Activated CD4-positive, alpha-beta T cell treated with anti-CD3 and anti-CD28 coated beads, Interleukin-2, amount 10 ng/mL, durations not matched to agents 24 days and 14 days (primary cell): ENCODE data around the gene RSKR. TPM values are rescaled to one million over a fixed set of nuclear protein-coding genes. Genes with fewer than 3 reads are reported as not detected.
"Not testable (repeated sequence)": the region's sequence is repeated elsewhere in the genome, so short reads cannot be mapped to it uniquely, and the experiment has no call there.

Experiments used
- DNase-seq: peaks from one replicate; pipeline ENCODE4 v3.0.0; 2022
- H3K27ac Mint-ChIP-seq: one replicate; pipeline ENCODE4 v1.8.0; 2022; ENCODE audit warnings: mild to moderate bottlenecking, mixed read lengths
- H3K27me3 Mint-ChIP-seq: one replicate; pipeline ENCODE4 v1.8.0; 2022; ENCODE audit warnings: mixed read lengths
- H3K36me3 Mint-ChIP-seq: one replicate; pipeline ENCODE4 v1.8.0; 2022; ENCODE audit warnings: low read depth, mild to moderate bottlenecking, mixed read lengths
- H3K4me1 Mint-ChIP-seq: one replicate; pipeline ENCODE4 v1.8.0; 2021; ENCODE audit warnings: mixed read lengths
- H3K4me3 Mint-ChIP-seq: one replicate; pipeline ENCODE4 v1.8.0; 2022; ENCODE audit warnings: mild to moderate bottlenecking, moderate library complexity, mixed read lengths
- H3K9me3 Mint-ChIP-seq: one replicate; pipeline ENCODE4 v1.8.0; 2021; ENCODE audit warnings: mixed read lengths
- intact Hi-C: fragments of 100-400 bp; cut with micrococcal nuclease; formaldehyde crosslinking; loops from one replicate; pipeline ENCODE4 v1.15.1; 2023
- total RNA-seq: library from RNA; stranded (reverse); gene quantifications from 2 replicates; pipeline ENCODE4 v1.2.3, GENCODE V29; 2022

RSKR gene
- total RNA-seq, 1 donor from 2014 or later = 40.8 TPM

GRCh38 chr17:28612936-28613872 is 781 bp downstream of the RSKR start:
- Mint-ChIP-seq H3K4me1 (peaks cover 4% of the 10 kb centered on the region), H3K36me3 (peaks cover 68% of the 10 kb centered on the region), H3K9me3 (no peaks in the 10 kb centered on the region), H3K4me3 (no peak overlapping the region), H3K27me3 (no peaks in the 10 kb centered on the region), H3K27ac (no peak overlapping the region)
- intact Hi-C loops = loop anchor here (1.0 kb wide), 1 partner anchor 119 kb away; no protein-coding TSS in a partner anchor
- peak; percentile 80 for DNase-seq

- Mint-ChIP-seq H3K36me3 (peaks cover 65% of the 10 kb centered on the region), H3K4me1 (peaks cover 4% of the 10 kb centered on the region), H3K4me3 (no peak overlapping the region), H3K9me3 (no peaks in the 10 kb centered on the region), H3K27me3 (no peaks in the 10 kb centered on the region), H3K27ac (no peak overlapping the region)
- DNase-seq = no peak
- intact Hi-C loops = no loop called here
These were observed 1.5 kb downstream of the RSKR start for GRCh38 chr17:28612531-28612930.

GRCh38 chr17:28610376-28610775 is 3.6 kb downstream of the RSKR start:
- Mint-ChIP-seq H3K9me3 (no peaks in the 10 kb centered on the region), H3K4me1 (peaks cover 4% of the 10 kb centered on the region), H3K36me3 (peaks cover 54% of the 10 kb centered on the region), H3K27ac (no peak overlapping the region), H3K27me3 (no peaks in the 10 kb centered on the region), H3K4me3 (no peak overlapping the region)
- intact Hi-C loops = no loop called here
- DNase-seq = no peak

DNA sequence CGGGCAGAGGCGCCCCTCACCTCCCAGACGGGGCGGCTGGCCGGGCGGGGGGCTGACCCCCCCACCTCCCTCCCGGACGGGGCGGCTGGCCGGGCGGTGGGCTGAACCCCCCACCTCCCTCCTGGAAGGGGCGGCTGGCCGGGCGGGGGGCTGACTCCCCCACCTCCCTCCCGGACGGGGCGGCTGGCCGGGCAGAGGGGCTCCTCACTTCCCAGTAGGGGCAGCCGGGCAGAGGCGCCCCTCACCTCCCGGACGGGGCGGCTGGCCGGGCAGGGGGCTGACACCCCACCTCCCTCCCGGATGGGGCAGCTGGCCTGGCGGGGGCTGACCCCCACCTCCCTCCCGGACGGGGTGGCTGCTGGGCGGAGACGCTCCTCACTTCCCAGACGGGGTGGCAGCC is 10.0 kb downstream of the RSKR start:
- H3K4me1 Mint-ChIP-seq, intact Hi-C loops, H3K4me3 Mint-ChIP-seq, DNase-seq, H3K27ac Mint-ChIP-seq, H3K9me3 Mint-ChIP-seq, H3K27me3 Mint-ChIP-seq: not testable (repeated sequence)
- H3K36me3 Mint-ChIP-seq = peaks cover 17% of the 10 kb centered on the region

- no peaks in the 10 kb centered on the region for H3K9me3 Mint-ChIP-seq
- intact Hi-C loops = loop anchor here (1.0 to 2.0 kb wide), 5 partner anchors 20 to 63 kb away; partner anchors contain the start of genes BLTP2, PIGS and SUPT6H
- H3K27me3 Mint-ChIP-seq = no peaks in the 10 kb centered on the region
- peak; percentile 86 for DNase-seq
- peaks cover 22% of the 10 kb centered on the region for H3K4me1 Mint-ChIP-seq
- H3K27ac Mint-ChIP-seq = peak overlapping the region; percentile 98
- H3K36me3 Mint-ChIP-seq = peaks cover 16% of the 10 kb centered on the region
- peak overlapping the region; percentile 91 for H3K4me3 Mint-ChIP-seq
These were observed 14.4 kb downstream of the RSKR start for GRCh38 chr17:28599311-28600184.

GRCh38 chr17:28598799-28599310 is 15.1 kb downstream of the RSKR start, which contains the start of gene SPAG5:
TSS of gene SPAG5 (minus strand) at chr17:28599025. CDS start at chr17:28598946, 79 bp downstream.
- Mint-ChIP-seq H3K27me3 (no peaks in the 10 kb centered on the region), H3K27ac (peak within 1 kb of the TSS; percentile 98), H3K4me3 (peak within 1 kb of the TSS; percentile 91), H3K4me1 (peaks cover 22% of the 10 kb centered on the region), H3K9me3 (no peaks in the 10 kb centered on the region), H3K36me3 (peaks cover 14% of the 10 kb centered on the region)
- intact Hi-C loops = loop anchor here (1.0 to 2.0 kb wide), 5 partner anchors 20 to 64 kb away; partner anchors contain the start of genes BLTP2, PIGS and SUPT6H
- DNase-seq = peak; percentile 99

GRCh38 chr17:28598389-28598788 is 15.6 kb downstream of the RSKR start:
- no peak for DNase-seq
- Mint-ChIP-seq H3K4me3 (peak overlapping the region; percentile 91), H3K4me1 (peaks cover 23% of the 10 kb centered on the region), H3K36me3 (peaks cover 11% of the 10 kb centered on the region), H3K27me3 (no peaks in the 10 kb centered on the region), H3K9me3 (no peaks in the 10 kb centered on the region), H3K27ac (peak overlapping the region; percentile 98)
- intact Hi-C loops = loop anchor here (2.0 kb wide), 2 partner anchors 50 to 64 kb away; partner anchors contain the start of gene SUPT6H

- H3K4me1 Mint-ChIP-seq = peaks cover 23% of the 10 kb centered on the region
- H3K4me3 Mint-ChIP-seq = peak overlapping the region; percentile 91
- intact Hi-C loops = loop anchor here (2.0 kb wide), 2 partner anchors 49 to 65 kb away; partner anchors contain the start of gene SUPT6H
- H3K27ac Mint-ChIP-seq = peak overlapping the region; percentile 98
- no peaks in the 10 kb centered on the region for H3K9me3 Mint-ChIP-seq
- H3K36me3 Mint-ChIP-seq = peaks cover 16% of the 10 kb centered on the region
- DNase-seq = no peak
- no peaks in the 10 kb centered on the region for H3K27me3 Mint-ChIP-seq
These were observed 16.2 kb downstream of the RSKR start for GRCh38 chr17:28597606-28598383.

- intact Hi-C loops = no loop called here
- Mint-ChIP-seq H3K9me3 (no peaks in the 10 kb centered on the region), H3K36me3 (peaks cover 41% of the 10 kb centered on the region), H3K4me3 (no peak overlapping the region), H3K4me1 (peaks cover 7% of the 10 kb centered on the region), H3K27ac (peak overlapping the region; percentile 56), H3K27me3 (no peaks in the 10 kb centered on the region)
- DNase-seq = no peak
These were observed 21.7 kb downstream of the RSKR start for GRCh38 chr17:28592260-28592659.

- Mint-ChIP-seq H3K27me3 (no peaks in the 10 kb centered on the region), H3K9me3 (no peaks in the 10 kb centered on the region), H3K4me3 (no peak overlapping the region), H3K27ac (peak overlapping the region; percentile 10), H3K36me3 (peaks cover 35% of the 10 kb centered on the region), H3K4me1 (peaks cover 2% of the 10 kb centered on the region)
- DNase-seq = no peak
- intact Hi-C loops = no loop called here
These were observed 28.1 kb downstream of the RSKR start for GRCh38 chr17:28585851-28586250.

- Mint-ChIP-seq H3K4me3 (no peak overlapping the region), H3K36me3 (peaks cover 41% of the 10 kb centered on the region), H3K27me3 (no peaks in the 10 kb centered on the region), H3K27ac (no peak overlapping the region), H3K4me1 (peaks cover 16% of the 10 kb centered on the region), H3K9me3 (no peaks in the 10 kb centered on the region)
- DNase-seq = no peak
- intact Hi-C loops = no loop called here
These were observed 29.6 kb downstream of the RSKR start for GRCh38 chr17:28584434-28584833.

GRCh38 chr17:28582513-28582912 is 31.5 kb downstream of the RSKR start:
- H3K4me3 Mint-ChIP-seq = no peak overlapping the region
- no peaks in the 10 kb centered on the region for H3K27me3 Mint-ChIP-seq
- intact Hi-C loops = no loop called here
- no peak overlapping the region for H3K27ac Mint-ChIP-seq
- peaks cover 40% of the 10 kb centered on the region for H3K36me3 Mint-ChIP-seq
- no peaks in the 10 kb centered on the region for H3K9me3 Mint-ChIP-seq
- H3K4me1 Mint-ChIP-seq = peaks cover 21% of the 10 kb centered on the region
- DNase-seq = no peak

DNA sequence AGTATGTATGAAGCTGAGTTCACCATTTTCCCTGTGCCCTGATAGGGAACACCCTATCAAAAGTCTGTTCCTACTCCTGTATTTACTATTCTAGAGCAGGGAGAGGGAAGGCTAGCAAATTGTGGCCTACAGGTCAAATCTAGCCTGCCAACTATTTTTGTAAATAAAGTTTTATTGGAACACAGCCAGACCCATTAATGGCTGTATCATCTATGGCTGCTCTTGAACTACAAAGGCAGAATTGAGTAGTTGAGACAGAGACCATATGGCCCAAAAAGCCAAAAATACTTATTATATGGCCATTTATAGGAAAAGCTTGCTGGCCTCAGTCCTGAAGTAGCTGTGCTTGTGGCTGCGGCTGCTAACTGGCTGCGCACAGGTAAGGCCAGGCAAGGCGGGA is 33.0 kb downstream of the RSKR start:
- Mint-ChIP-seq H3K9me3 (no peaks in the 10 kb centered on the region), H3K27ac (no peak overlapping the region), H3K27me3 (no peaks in the 10 kb centered on the region), H3K4me3 (no peak overlapping the region), H3K36me3 (peaks cover 40% of the 10 kb centered on the region), H3K4me1 (peaks cover 31% of the 10 kb centered on the region)
- no peak for DNase-seq
- intact Hi-C loops = no loop called here
